ENCODE results near the gene GLDC.
"Not testable (repeated sequence)": the region's sequence is repeated elsewhere in the genome, so short reads cannot be mapped to it uniquely, and the experiment has no call there.

GLDC gene

DNA sequence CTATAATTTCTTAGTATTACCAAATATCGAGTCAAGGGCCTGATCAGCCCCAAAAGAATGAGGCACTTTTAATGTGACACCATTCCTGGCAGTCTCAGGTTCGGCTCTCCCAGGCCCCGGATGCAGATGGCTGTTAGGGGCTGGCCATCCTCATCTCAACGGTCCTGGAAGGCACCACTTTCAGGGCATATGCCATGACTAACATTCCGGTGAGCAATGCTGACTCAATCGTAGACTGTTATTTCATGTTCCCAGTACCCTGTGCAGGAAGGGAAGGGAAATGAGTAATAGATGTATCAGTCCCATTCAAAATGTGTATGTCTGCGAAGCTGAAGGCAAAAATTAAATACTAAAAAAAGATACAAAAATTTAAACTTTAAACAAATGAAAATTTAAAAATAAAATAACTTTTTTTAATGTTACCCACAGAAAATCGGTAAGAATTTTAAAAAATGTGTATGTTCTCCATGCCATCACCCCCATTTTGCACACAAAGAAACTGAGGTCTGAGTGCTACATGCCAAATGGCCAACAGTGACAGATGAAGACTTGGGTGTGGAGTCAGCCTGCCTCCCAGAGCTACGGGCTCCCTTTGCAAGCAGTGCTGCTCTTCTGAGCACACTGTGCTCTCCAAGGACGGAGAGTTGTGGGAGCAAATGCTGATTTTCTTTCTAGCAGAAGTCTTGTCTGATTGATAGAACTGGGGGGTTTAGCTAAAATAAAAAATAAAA is 79.0 kb downstream of the GLDC start:
- DNase-seq (ENCODE audit: low read depth in 2 of 2) = peak; percentile 89 to 90

- DNase-seq (ENCODE audit: low read depth in 2 of 2) = no peak
Measured at GRCh38 chr9:6565312-6565711, 80.2 kb downstream of the GLDC start.

- no peak for DNase-seq (ENCODE audit: low read depth in 2 of 2)
Measured at GRCh38 chr9:6564868-6565267, 80.7 kb downstream of the GLDC start.

DNA sequence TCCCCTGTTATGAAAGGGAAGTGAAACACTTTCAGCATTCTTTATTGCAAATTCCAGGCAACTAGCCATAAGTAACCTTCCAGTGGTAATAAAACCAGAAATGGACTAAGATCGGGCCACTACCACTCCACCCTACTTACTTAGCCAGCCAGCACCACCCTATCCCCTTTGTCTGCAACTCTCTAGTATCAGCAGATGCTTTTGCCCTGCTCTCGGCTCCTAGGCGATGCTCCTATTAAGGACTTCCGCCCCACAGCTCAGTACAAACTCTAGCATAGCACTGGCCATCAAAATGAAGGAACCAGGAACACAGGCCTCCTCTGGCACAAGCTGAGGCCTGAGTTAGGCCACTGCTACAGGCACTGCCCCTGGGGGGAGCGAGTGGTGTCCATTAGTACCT is 81.2 kb downstream of the GLDC start:
- DNase-seq (ENCODE audit: low read depth in 2 of 2) = no peak

DNA sequence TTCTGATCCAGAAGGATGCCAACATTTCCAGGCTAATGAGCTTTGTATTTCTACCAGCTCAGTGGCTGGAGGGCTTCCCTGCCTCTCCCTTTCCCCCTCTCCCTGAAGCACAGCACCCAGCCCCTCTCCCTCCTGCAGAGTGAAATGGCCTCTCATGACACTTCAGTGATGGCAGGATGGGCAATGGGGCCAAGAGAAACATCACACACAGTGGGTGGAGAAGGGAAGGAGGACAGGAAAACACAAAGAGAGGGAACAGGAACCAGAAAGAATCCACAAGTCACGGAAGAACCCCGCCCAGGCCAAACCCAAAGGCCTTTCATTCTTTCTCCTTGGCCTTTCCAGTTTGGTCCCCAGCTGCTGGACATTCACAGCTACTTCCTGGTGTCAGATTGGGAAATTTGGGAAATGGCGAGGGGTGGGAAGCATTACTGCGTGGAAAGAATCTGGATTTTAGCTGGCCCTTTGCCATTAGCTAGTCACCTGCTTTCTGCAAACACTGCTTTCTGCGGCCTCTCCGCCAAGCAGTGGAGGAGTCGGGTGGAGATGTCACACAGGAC is 82.6 kb downstream of the GLDC start:
- no peak for DNase-seq (ENCODE audit: low read depth in 2 of 2)

- DNase-seq (ENCODE audit: low read depth in 2 of 2) = no peak
Measured at GRCh38 chr9:6562201-6562600, 83.3 kb downstream of the GLDC start.

DNA sequence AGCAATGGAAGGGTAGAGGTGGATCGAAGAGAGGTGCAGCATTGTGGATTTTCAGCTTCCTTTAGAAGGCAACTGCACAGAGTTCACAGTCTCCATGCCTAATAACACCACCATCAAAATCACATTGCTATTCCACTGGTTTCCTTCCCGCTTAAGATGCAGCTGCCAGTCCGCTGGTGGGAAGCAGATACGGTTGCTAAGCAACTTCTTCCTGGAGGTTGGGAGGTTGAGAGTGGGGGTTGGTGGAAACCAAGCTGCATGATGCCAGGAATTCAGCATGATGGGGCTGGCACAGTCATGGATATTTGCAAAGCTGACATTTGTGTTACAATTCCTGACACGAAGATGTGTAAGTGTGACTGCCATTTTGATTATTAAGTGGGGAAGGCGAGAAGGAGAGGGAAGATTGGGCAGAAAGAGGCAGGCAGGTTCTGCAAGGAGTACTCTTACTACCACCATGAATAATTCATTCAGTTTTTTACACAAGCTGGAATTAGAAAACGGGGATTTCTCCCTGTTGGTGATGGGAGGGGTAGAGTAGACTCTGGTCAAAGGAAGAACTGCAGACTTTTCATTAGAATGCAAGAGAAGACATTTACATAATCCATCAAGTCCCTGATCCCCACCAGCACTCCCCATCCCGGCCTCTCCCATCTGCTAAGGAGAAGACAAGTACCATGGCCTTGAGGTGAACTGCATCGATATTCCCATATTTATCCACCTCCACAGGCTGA is 87.5 kb downstream of the GLDC start:
- no peak for DNase-seq (ENCODE audit: low read depth in 2 of 2)

- DNase-seq (ENCODE audit: low read depth in 2 of 2) = no peak
Measured at GRCh38 chr9:6553866-6554265, 91.7 kb downstream of the GLDC start.

- no peak for DNase-seq (ENCODE audit: low read depth in 2 of 2)
Measured at GRCh38 chr9:6552498-6553121, 92.9 kb downstream of the GLDC start.

DNA sequence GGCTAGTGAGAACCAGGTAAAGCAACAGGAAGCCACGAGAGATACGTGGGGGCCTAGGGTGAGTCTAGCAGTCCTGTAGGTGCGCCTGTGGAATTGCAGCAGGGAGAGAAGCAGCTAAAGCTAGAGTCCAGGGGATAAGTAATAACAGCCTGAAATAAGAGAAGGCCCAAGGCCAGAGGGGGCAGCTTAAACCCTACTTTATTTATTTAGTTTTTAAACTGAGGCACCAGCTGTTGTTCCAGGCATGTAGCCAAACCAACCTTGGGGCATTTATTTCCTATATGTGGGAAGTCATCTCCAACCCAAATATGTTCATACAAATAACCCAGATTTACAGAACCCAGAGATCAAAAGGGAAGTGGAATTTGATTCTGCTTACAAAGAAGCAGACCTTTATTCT is 93.5 kb downstream of the GLDC start:
- DNase-seq (ENCODE audit: low read depth in 2 of 2) = no peak

- DNase-seq (ENCODE audit: low read depth in 2 of 2) = no peak
Measured at GRCh38 chr9:6551136-6551535, 94.4 kb downstream of the GLDC start.

DNA sequence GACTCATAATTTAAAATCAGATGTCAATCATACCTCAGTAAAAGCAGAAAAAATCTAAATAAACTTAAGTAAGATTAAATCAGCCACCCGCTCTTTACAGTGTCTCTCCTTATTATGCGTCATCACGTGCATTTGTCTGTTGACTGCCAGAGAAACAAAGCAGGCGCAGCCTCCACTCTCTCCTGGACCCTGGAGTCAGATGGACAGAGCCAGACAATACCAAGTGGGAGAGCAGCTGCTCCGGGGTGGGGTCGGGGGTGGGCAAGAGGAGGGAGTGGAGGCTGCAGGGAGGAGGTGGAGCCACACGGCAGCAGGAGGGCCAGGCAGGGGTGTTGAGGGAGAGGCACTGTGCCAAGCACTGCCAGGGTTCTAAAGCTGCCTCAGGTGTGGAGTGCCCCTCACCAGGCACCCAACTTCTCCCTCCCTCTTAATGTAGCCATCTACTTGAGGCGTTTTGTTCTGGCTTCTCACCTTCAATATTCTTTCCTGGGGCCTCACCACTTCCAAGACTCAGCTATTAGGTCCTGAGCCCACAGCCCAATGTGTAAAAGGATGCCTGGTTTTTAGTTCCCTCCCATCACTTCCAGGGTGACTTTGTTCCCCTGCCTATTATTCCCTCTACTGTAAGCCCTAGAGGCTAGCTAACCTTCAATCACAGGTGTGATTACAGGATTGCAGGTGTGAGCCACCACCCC is 96.3 kb downstream of the GLDC start:
- DNase-seq (ENCODE audit: low read depth in 2 of 2) = no peak

- DNase-seq (ENCODE audit: low read depth in 2 of 2) = no peak
Measured at GRCh38 chr9:6545017-6545691, 100.4 kb downstream of the GLDC start.

GRCh38 chr9:6543204-6543603 is 102.3 kb downstream of the GLDC start:
- no peak for DNase-seq (ENCODE audit: low read depth in 2 of 2)

DNA sequence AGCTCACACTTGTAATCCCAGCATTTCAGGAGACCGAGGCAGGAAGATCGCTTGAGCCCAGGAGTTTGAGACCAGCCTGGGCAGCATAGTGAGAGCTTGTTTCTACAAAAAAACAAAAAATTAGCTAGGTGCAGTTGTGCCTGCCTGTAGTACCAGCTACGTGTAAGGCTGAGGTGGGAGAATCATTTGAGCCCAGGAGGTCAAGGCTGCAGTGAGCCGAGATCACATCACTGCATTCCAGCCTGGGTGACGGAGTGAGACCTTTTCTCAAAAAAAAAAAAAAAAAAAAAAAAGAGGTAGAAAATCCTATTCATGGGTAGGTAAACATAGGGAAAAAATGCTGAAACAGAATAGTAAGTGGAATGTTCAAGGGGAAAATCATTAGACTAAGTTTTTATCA is 102.9 kb downstream of the GLDC start:
- DNase-seq (ENCODE audit: low read depth in 2 of 2) = not testable (repeated sequence)

DNA sequence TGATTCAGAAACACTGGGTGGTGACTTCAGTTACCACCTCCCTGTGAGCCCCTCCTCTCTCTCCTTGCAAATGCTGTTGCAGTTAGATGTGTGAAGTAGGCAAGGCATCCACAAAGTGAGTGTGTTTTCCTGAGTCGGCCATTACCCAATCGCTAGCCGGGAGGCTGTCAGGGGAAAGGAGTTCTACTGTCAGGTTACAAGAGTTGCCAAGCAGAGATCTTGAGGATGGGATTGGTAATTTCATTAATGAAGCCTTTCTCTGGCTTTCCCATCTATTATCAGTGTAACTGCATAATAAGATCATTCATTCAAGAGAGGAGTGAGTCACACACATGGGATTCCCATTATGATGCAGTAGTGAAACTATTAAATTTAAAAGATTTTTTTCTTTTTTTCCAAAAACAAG is 106.9 kb downstream of the GLDC start:
- no peak for DNase-seq (ENCODE audit: low read depth in 2 of 2)

GRCh38 chr9:6535594-6535993 is 109.9 kb downstream of the GLDC start:
- no peak for DNase-seq (ENCODE audit: low read depth in 2 of 2)

GRCh38 chr9:6525326-6526045 is 120.0 kb downstream of the GLDC start:
- peak in 1 of 2 experiments; percentile 10 for DNase-seq (ENCODE audit: low read depth in 2 of 2)

DNA sequence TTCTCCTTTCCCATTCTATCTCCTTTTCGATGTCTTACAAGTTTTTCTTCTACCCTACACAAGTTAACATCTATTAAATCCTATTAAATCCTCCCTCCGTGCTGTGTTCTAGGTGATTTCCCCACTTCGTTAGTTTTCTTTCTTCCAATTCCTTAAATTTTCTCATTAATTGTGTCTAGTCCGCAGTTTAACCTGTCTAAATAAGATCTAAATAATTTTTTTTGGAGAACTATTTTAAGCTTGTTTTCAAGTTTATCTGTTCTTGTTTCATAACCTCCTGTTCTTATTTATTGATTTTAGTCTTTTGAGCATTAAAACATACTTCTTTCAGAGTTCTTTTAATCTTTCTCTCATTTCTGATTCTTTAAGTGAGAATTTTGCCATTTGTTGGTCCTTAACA is 123.3 kb downstream of the GLDC start:
- no peak for DNase-seq (ENCODE audit: low read depth in 2 of 2)

GRCh38 chr9:6512085-6512657 is 133.4 kb downstream of the GLDC start:
- DNase-seq (ENCODE audit: low read depth in 2 of 2) = no peak
